H9 (cell line): ENCODE measurements around the gene PUS10. TPM values are rescaled to one million over a fixed set of nuclear protein-coding genes. Genes with fewer than 3 reads are reported as not detected.

Experiments used
- DNase-seq: peaks from one replicate; pipeline ENCODE4 v3.0.0-alpha.2; 2017
- H2AFZ ChIP-seq: one replicate; pipeline ENCODE4 v1.6.1; 2013; ENCODE audit warnings: mild to moderate bottlenecking, low read length, control low read depth, moderate library complexity
- H2AK5ac ChIP-seq: 2 replicates; pipeline ENCODE4 v1.6.1; 2013; ENCODE audit warnings: low read length, control low read depth, mixed read lengths; ENCODE audit not compliant: insufficient read length
- H2BK120ac ChIP-seq: one replicate; pipeline ENCODE4 v1.6.1; 2013; ENCODE audit warnings: low read depth, mild to moderate bottlenecking, low read length, control low read depth, inconsistent platforms; ENCODE audit not compliant: poor library complexity, severe bottlenecking
- H2BK12ac ChIP-seq: 2 replicates; pipeline ENCODE4 v1.6.1; 2013; ENCODE audit warnings: low read length, control low read depth, mixed read lengths, low read depth; ENCODE audit not compliant: insufficient read length
- H2BK15ac ChIP-seq: 2 replicates; pipeline ENCODE4 v1.6.1; 2013; ENCODE audit warnings: low read depth, low read length, control low read depth
- H2BK20ac ChIP-seq: one replicate; pipeline ENCODE4 v1.6.1; 2013; ENCODE audit warnings: low read depth, mild to moderate bottlenecking, low read length, control low read depth, inconsistent platforms; ENCODE audit not compliant: poor library complexity, severe bottlenecking
- H2BK5ac ChIP-seq: 2 replicates; pipeline ENCODE4 v1.6.1; 2013; ENCODE audit warnings: low read length, control low read depth, mixed read lengths; ENCODE audit not compliant: insufficient read length
- H3K14ac ChIP-seq: 2 replicates; pipeline ENCODE4 v1.6.1; 2013; ENCODE audit warnings: low read length, control low read depth; ENCODE audit not compliant: insufficient read depth
- H3K18ac ChIP-seq: 2 replicates; pipeline ENCODE4 v1.6.1; 2013; ENCODE audit warnings: low read depth, mild to moderate bottlenecking, mixed read lengths, low read length, control low read depth; ENCODE audit not compliant: insufficient read length
- H3K23ac ChIP-seq: 2 replicates; pipeline ENCODE4 v1.6.1; 2013; ENCODE audit warnings: low read length, control low read depth, mixed read lengths, low read depth; ENCODE audit not compliant: insufficient read length
- H3K23me2 ChIP-seq: 2 replicates; pipeline ENCODE4 v1.6.1; 2013; ENCODE audit warnings: low read depth, mild to moderate bottlenecking, mixed read lengths, low read length, control low read depth; ENCODE audit not compliant: insufficient read length, poor library complexity, severe bottlenecking
- H3K27ac ChIP-seq: 2 replicates; pipeline ENCODE4 v1.5.1; 2013; ENCODE audit warnings: low read length, control low read depth, mixed read lengths, low read depth; ENCODE audit not compliant: insufficient read length
- H3K27me3 ChIP-seq: 2 replicates; pipeline ENCODE4 v1.6.1; 2013; ENCODE audit warnings: low read length, control low read depth, inconsistent platforms; ENCODE audit not compliant: insufficient read depth
- H3K4ac ChIP-seq: 2 replicates; pipeline ENCODE4 v1.6.1; 2013; ENCODE audit warnings: low read depth, mild to moderate bottlenecking, control low read depth, inconsistent platforms, low read length, moderate library complexity
- H3K4me1 ChIP-seq: 2 replicates; pipeline ENCODE4 v1.6.1; 2013; ENCODE audit warnings: low read length, control low read depth, inconsistent platforms; ENCODE audit not compliant: insufficient read depth
- H3K4me2 ChIP-seq: 2 replicates; pipeline ENCODE4 v1.6.1; 2013; ENCODE audit warnings: low read length, control low read depth, mixed read lengths; ENCODE audit not compliant: insufficient read length, insufficient read depth
- H3K56ac ChIP-seq: 2 replicates; pipeline ENCODE4 v1.6.1; 2013; ENCODE audit warnings: low read depth, mild to moderate bottlenecking, mixed read lengths, low read length, control low read depth; ENCODE audit not compliant: insufficient read length
- H3K79me1 ChIP-seq: 2 replicates; pipeline ENCODE4 v1.6.1; 2013; ENCODE audit warnings: low read depth, mild to moderate bottlenecking, moderate library complexity, low read length, control low read depth, inconsistent platforms; ENCODE audit not compliant: insufficient read depth, poor library complexity, severe bottlenecking
- H3K79me2 ChIP-seq: 2 replicates; pipeline ENCODE4 v1.6.1; 2013; ENCODE audit warnings: low read length, control low read depth, inconsistent platforms; ENCODE audit not compliant: insufficient read depth
- H3K9ac ChIP-seq: 2 replicates; pipeline ENCODE4 v1.6.1; 2013; ENCODE audit warnings: low read length, control low read depth, mixed read lengths; ENCODE audit not compliant: insufficient read length; ENCODE audit errors: extremely low read depth
- H3K9me3 ChIP-seq: one replicate; pipeline ENCODE4 v1.6.1; 2013; ENCODE audit warnings: low read depth, low read length, inconsistent platforms; ENCODE audit not compliant: control insufficient read depth
- H3T11ph ChIP-seq: one replicate; pipeline ENCODE4 v1.6.1; 2013; ENCODE audit warnings: mild to moderate bottlenecking, low read length, control low read depth, inconsistent platforms
- H4K20me1 ChIP-seq: one replicate; pipeline ENCODE4 v1.6.1; 2013; ENCODE audit not compliant: control insufficient read depth, insufficient read length, insufficient read depth
- H4K5ac ChIP-seq: 2 replicates; pipeline ENCODE4 v1.6.1; 2013; ENCODE audit warnings: low read depth, mild to moderate bottlenecking, mixed read lengths, low read length, control low read depth; ENCODE audit not compliant: insufficient read length
- H4K8ac ChIP-seq: replicated peaks from 2 replicates; pipeline ENCODE4 v1.6.1; 2013; ENCODE audit warnings: low read length, control low read depth, mixed read lengths, low read depth; ENCODE audit not compliant: insufficient read length
- H4K91ac ChIP-seq: 2 replicates; pipeline ENCODE4 v1.6.1; 2013; ENCODE audit warnings: low read depth, mild to moderate bottlenecking, moderate library complexity, mixed read lengths, low read length, control low read depth; ENCODE audit not compliant: insufficient read length
- H3K27ac Mint-ChIP-seq, 3 experiments: 2 replicates in 2 of 3; 3 replicates in 1 of 3; pipeline ENCODE4 v1.8.0; 2020 to 2021; ENCODE audit warnings: mixed read lengths in 3 of 3, mild to moderate bottlenecking in 1 of 3, moderate library complexity in 1 of 3
- H3K27me3 Mint-ChIP-seq: 2 replicates; pipeline ENCODE4 v1.8.0; 2021; ENCODE audit warnings: low read depth, mild to moderate bottlenecking, moderate library complexity, mixed read lengths
- H3K36me3 Mint-ChIP-seq, 3 experiments: 2 replicates in 2 of 3; 3 replicates in 1 of 3; pipeline ENCODE4 v1.8.0; 2020 to 2021; ENCODE audit warnings: low read depth in 3 of 3, mixed read lengths in 3 of 3; ENCODE audit not compliant: insufficient read depth in 1 of 3
- H3K4me1 Mint-ChIP-seq, 2 experiments: 2 replicates each; pipeline ENCODE4 v1.8.0; 2020; ENCODE audit warnings: mixed read lengths in 2 of 2
- H3K4me3 Mint-ChIP-seq, 2 experiments: 2 replicates in 1 of 2; 3 replicates in 1 of 2; pipeline ENCODE4 v1.8.0; 2020 to 2021; ENCODE audit warnings: mild to moderate bottlenecking in 2 of 2, mixed read lengths in 2 of 2, moderate library complexity in 1 of 2
- H3K9me3 Mint-ChIP-seq, 2 experiments: 2 replicates in 1 of 2; 3 replicates in 1 of 2; pipeline ENCODE4 v1.8.0; 2020; ENCODE audit warnings: mild to moderate bottlenecking in 2 of 2, mixed read lengths in 2 of 2, moderate library complexity in 1 of 2
- total RNA-seq: library from RNA; stranded (reverse); gene quantifications from 2 replicates; pipeline ENCODE4 v1.2.1, GENCODE V29; 2021
- TF ChIP-seq, protein P1 (sequence below): fragments of 200-600 bp; sonication (generic); conservative IDR thresholded peaks from 3 replicates; pipeline ENCODE4 v1.8.0; 2021; ENCODE audit warnings: antibody characterized with exemption, mild to moderate bottlenecking

The PUS10 gene
- total RNA-seq, 1 experiment from 2014 or later = 2.3 TPM

DNA sequence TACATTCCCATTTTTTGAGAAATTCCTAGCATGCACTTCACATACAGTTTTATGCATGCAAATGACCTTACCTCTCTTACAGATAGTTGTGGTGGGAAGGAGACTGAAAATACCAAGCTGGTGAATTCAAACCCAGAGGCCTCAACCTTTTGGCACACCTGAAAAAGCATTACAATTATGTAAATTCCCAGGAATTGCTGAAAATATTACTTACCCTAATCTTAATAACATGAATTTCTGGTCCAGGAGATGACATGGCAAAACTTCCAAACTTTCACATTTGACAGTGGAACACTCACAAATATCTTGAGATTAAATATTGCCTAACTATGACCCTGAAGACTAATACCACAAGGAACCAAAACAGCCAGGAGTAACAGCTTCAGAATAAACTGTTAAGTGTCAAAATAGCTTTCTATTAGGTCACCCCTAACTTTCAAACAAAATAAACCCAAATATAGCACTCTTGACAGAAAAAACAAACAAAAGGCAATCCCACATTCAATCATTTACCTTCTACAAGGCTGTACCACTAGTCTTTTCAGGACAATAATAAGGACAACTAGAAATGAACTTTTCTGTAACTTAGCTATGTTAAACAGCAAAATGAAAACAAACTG lies 11.5 kb downstream of the PUS10 start:
- peaks cover 3 to 9% of the 10 kb centered on the region in 2 experiments; a peak in 2 of 4 replicates for H3K4me1 Mint-ChIP-seq
- H3K4me1 ChIP-seq = no peaks in the 10 kb centered on the region

More for the DNA sequence above, 11.5 kb downstream of the PUS10 start:
- no peaks in the 10 kb centered on the region for H3K27me3 Mint-ChIP-seq
- no peaks in the 10 kb centered on the region; a peak in 1 of 5 replicates for H3K9me3 Mint-ChIP-seq
- H2BK5ac ChIP-seq = no peak overlapping the region
- H3K23me2 ChIP-seq = no peaks in the 10 kb centered on the region
- no peak overlapping the region for H2AFZ ChIP-seq
- H2BK15ac ChIP-seq = no peak overlapping the region
- H3K9me3 ChIP-seq = no peaks in the 10 kb centered on the region
- H3K27me3 ChIP-seq = no peaks in the 10 kb centered on the region
- H4K8ac ChIP-seq = no peak overlapping the region
- no peak overlapping the region for H3K4me3 Mint-ChIP-seq
- no peak overlapping the region for H2BK120ac ChIP-seq
- no peaks in the 10 kb centered on the region for H4K20me1 ChIP-seq
- no peaks in the 10 kb centered on the region for H3K36me3 Mint-ChIP-seq
- no peak overlapping the region for H2BK12ac ChIP-seq
- no peak overlapping the region for H3K4ac ChIP-seq
- H3K27ac Mint-ChIP-seq = no peak overlapping the region
- TF ChIP-seq, protein P1, sequence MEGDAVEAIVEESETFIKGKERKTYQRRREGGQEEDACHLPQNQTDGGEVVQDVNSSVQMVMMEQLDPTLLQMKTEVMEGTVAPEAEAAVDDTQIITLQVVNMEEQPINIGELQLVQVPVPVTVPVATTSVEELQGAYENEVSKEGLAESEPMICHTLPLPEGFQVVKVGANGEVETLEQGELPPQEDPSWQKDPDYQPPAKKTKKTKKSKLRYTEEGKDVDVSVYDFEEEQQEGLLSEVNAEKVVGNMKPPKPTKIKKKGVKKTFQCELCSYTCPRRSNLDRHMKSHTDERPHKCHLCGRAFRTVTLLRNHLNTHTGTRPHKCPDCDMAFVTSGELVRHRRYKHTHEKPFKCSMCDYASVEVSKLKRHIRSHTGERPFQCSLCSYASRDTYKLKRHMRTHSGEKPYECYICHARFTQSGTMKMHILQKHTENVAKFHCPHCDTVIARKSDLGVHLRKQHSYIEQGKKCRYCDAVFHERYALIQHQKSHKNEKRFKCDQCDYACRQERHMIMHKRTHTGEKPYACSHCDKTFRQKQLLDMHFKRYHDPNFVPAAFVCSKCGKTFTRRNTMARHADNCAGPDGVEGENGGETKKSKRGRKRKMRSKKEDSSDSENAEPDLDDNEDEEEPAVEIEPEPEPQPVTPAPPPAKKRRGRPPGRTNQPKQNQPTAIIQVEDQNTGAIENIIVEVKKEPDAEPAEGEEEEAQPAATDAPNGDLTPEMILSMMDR = no peak
- no peak overlapping the region for H3K9ac ChIP-seq
- no peak overlapping the region for H3K27ac ChIP-seq
- DNase-seq = no peak
- no peaks in the 10 kb centered on the region for H3K79me2 ChIP-seq
- no peak overlapping the region for H3K18ac ChIP-seq
- H3K79me1 ChIP-seq = no peaks in the 10 kb centered on the region
- H3K14ac ChIP-seq = no peak overlapping the region
- H4K5ac ChIP-seq = no peak overlapping the region
- no peak overlapping the region for H3K4me2 ChIP-seq
- H3T11ph ChIP-seq = no peak overlapping the region
- no peak overlapping the region for H4K91ac ChIP-seq
- no peak overlapping the region for H2BK20ac ChIP-seq
- no peak overlapping the region for H2AK5ac ChIP-seq
- H3K56ac ChIP-seq = no peak overlapping the region
- no peak overlapping the region for H3K23ac ChIP-seq
